GM23338 (cell line): ENCODE results near the gene ANKRD63.

Source experiments
- CREB1 ChIP-seq: fragments of 250-450 bp; sonication (Bioruptor Pico); IDR thresholded peaks from 2 replicates; pipeline ENCODE4 v1.5.0; 2020; ENCODE audit warnings: low read depth, mild to moderate bottlenecking, moderate library complexity
- CTCF ChIP-seq, 2 experiments: fragments of 200-600 bp in 1 of 2; sonication (generic) in 1 of 2; conservative IDR thresholded peaks; 2 replicates each; pipeline versions ENCODE4 v1.5.1 to v1.6.1; 2016 to 2017; ENCODE audit warnings: antibody characterized with exemption in 2 of 2, low read depth in 2 of 2, mild to moderate bottlenecking in 2 of 2, moderate library complexity in 1 of 2
- EZH2 ChIP-seq: fragments of 200-600 bp; sonication (generic); IDR thresholded peaks from one replicate; pipeline ENCODE4 v1.8.0; 2017; ENCODE audit warnings: antibody characterized with exemption, mild to moderate bottlenecking, low read depth; ENCODE audit not compliant: unreplicated experiment
- JUNB ChIP-seq: IDR thresholded peaks from one replicate; pipeline ENCODE4 v1.6.1; 2016; ENCODE audit warnings: antibody characterized with exemption; ENCODE audit not compliant: unreplicated experiment
- POLR2AphosphoS5 ChIP-seq: IDR thresholded peaks from 2 replicates; pipeline ENCODE4 v1.6.1; 2016; ENCODE audit warnings: antibody characterized with exemption, low read depth
- ZNF331 ChIP-seq: fragments of 250-450 bp; sonication (Bioruptor Pico); IDR thresholded peaks from 2 replicates; pipeline ENCODE4 v1.5.0; 2020; ENCODE audit warnings: low read depth, mild to moderate bottlenecking, moderate library complexity
- TF ChIP-seq, protein P1 (sequence below): IDR thresholded peaks from one replicate; pipeline ENCODE4 v1.6.1; 2018; ENCODE audit warnings: antibody characterized with exemption; ENCODE audit not compliant: unreplicated experiment
- TF ChIP-seq, protein P2 (sequence below): fragments of 250-450 bp; sonication (Bioruptor Pico); IDR thresholded peaks from 2 replicates; pipeline ENCODE4 v1.5.0; 2020; ENCODE audit warnings: mild to moderate bottlenecking, moderate library complexity

DNA sequence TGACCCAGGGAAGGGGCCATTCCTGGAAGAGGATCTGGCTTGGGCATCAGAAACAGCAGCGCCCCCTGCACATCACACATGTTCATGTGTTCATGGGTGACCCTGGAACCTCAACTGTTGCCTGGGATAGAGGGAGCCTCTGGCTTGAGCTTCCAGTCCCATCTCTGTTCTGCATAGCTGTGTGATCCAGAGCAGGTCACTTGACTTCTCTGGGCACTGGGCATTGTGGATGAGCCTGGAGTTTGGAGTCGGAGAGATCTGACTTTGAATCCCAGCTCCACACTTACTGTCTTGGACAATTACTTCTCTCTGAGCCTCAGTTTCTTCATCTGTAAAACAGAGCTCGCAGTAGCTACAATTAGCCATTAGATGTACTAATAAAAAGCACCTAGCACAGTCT, 28.4 kb downstream of the ANKRD63 start:
- TF ChIP-seq CREB1 (CRISPR knock-in tag) (no peak), CTCF (conservative IDR thresholded peaks at IDR 0.05; ENCODE audit: low read depth in 2 of 2) (peak in 1 of 2 experiments; percentile 43; a peak in 3 of 4 replicates), POLR2AphosphoS5 (no peak), JUNB (no peak), ZNF331 (no peak), EZH2 (no peak)
- TF ChIP-seq, protein P1, sequence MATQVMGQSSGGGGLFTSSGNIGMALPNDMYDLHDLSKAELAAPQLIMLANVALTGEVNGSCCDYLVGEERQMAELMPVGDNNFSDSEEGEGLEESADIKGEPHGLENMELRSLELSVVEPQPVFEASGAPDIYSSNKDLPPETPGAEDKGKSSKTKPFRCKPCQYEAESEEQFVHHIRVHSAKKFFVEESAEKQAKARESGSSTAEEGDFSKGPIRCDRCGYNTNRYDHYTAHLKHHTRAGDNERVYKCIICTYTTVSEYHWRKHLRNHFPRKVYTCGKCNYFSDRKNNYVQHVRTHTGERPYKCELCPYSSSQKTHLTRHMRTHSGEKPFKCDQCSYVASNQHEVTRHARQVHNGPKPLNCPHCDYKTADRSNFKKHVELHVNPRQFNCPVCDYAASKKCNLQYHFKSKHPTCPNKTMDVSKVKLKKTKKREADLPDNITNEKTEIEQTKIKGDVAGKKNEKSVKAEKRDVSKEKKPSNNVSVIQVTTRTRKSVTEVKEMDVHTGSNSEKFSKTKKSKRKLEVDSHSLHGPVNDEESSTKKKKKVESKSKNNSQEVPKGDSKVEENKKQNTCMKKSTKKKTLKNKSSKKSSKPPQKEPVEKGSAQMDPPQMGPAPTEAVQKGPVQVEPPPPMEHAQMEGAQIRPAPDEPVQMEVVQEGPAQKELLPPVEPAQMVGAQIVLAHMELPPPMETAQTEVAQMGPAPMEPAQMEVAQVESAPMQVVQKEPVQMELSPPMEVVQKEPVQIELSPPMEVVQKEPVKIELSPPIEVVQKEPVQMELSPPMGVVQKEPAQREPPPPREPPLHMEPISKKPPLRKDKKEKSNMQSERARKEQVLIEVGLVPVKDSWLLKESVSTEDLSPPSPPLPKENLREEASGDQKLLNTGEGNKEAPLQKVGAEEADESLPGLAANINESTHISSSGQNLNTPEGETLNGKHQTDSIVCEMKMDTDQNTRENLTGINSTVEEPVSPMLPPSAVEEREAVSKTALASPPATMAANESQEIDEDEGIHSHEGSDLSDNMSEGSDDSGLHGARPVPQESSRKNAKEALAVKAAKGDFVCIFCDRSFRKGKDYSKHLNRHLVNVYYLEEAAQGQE: no peak
- TF ChIP-seq, protein P2, sequence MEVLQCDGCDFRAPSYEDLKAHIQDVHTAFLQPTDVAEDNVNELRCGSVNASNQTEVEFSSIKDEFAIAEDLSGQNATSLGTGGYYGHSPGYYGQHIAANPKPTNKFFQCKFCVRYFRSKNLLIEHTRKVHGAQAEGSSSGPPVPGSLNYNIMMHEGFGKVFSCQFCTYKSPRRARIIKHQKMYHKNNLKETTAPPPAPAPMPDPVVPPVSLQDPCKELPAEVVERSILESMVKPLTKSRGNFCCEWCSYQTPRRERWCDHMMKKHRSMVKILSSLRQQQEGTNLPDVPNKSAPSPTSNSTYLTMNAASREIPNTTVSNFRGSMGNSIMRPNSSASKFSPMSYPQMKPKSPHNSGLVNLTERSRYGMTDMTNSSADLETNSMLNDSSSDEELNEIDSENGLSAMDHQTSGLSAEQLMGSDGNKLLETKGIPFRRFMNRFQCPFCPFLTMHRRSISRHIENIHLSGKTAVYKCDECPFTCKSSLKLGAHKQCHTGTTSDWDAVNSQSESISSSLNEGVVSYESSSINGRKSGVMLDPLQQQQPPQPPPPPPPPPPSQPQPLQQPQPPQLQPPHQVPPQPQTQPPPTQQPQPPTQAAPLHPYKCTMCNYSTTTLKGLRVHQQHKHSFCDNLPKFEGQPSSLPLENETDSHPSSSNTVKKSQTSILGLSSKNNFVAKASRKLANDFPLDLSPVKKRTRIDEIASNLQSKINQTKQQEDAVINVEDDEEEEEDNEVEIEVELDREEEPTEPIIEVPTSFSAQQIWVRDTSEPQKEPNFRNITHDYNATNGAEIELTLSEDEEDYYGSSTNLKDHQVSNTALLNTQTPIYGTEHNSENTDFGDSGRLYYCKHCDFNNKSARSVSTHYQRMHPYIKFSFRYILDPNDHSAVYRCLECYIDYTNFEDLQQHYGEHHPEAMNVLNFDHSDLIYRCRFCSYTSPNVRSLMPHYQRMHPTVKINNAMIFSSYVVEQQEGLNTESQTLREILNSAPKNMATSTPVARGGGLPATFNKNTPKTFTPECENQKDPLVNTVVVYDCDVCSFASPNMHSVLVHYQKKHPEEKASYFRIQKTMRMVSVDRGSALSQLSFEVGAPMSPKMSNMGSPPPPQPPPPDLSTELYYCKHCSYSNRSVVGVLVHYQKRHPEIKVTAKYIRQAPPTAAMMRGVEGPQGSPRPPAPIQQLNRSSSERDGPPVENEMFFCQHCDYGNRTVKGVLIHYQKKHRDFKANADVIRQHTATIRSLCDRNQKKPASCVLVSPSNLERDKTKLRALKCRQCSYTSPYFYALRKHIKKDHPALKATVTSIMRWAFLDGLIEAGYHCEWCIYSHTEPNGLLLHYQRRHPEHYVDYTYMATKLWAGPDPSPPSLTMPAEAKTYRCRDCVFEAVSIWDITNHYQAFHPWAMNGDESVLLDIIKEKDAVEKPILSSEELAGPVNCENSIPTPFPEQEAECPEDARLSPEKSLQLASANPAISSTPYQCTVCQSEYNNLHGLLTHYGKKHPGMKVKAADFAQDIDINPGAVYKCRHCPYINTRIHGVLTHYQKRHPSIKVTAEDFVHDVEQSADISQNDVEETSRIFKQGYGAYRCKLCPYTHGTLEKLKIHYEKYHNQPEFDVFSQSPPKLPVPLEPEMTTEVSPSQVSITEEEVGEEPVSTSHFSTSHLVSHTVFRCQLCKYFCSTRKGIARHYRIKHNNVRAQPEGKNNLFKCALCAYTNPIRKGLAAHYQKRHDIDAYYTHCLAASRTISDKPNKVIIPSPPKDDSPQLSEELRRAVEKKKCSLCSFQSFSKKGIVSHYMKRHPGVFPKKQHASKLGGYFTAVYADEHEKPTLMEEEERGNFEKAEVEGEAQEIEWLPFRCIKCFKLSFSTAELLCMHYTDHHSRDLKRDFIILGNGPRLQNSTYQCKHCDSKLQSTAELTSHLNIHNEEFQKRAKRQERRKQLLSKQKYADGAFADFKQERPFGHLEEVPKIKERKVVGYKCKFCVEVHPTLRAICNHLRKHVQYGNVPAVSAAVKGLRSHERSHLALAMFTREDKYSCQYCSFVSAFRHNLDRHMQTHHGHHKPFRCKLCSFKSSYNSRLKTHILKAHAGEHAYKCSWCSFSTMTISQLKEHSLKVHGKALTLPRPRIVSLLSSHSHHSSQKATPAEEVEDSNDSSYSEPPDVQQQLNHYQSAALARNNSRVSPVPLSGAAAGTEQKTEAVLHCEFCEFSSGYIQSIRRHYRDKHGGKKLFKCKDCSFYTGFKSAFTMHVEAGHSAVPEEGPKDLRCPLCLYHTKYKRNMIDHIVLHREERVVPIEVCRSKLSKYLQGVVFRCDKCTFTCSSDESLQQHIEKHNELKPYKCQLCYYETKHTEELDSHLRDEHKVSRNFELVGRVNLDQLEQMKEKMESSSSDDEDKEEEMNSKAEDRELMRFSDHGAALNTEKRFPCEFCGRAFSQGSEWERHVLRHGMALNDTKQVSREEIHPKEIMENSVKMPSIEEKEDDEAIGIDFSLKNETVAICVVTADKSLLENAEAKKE: no peak
